K562 (cell line): Measurements from ENCODE around the gene POLD3. TPM values are rescaled to one million over a fixed set of nuclear protein-coding genes. Genes with fewer than 3 reads are reported as not detected.

ENCODE experiments used
- ATAC-seq: fragments of 200-7000 bp; cut with Tn5 transposase; 3 replicates; pipeline ENCODE4 v1.9.1; 2020; ENCODE audit warnings: moderate library complexity
- BruUV-seq: library from RNA; stranded (reverse); fragments of 400-500 nt; replicated peaks from 2 replicates; lab custom pipeline; 2021; lab: Mats Ljungman, UMichigan
- CTCF ChIA-PET: fragments of 300-600 bp; formaldehyde crosslinking; extraction: SDS; loops from one replicate; lab custom pipeline; 2021; ENCODE audit warnings: low intra/inter-chr PET ratio; lab: Yijun Ruan, JAX
- POLR2A ChIA-PET: fragments of 300-600, 350-650 bp; sonication (Branson Sonifier 250); formaldehyde crosslinking; extraction: SDS; loops from one replicate; lab custom pipeline; 2021; ENCODE audit warnings: antibody characterized with exemption, inconsistent platforms; lab: Yijun Ruan, JAX
- DNase-seq, 4 experiments: peaks; one replicate each; pipeline versions ENCODE4 v3.0.0 to v3.0.0-alpha.2; 2011 to 2018; ENCODE audit warnings: low spot score in 3 of 4, mixed read lengths in 3 of 4; ENCODE audit errors: extremely low read depth in 1 of 4
- FAIRE-seq: peaks from 2 replicates; lab custom pipeline; 2011; peaks lifted over from hg19 to GRCh38; lab: Jason Lieb, UNC
- H2AFZ ChIP-seq: 2 replicates; pipeline ENCODE4 v1.6.0; 2011; ENCODE audit warnings: low read depth, low read length, control low read depth, inconsistent platforms
- H3K27ac ChIP-seq: fragments of 200-600 bp; 3 replicates; pipeline ENCODE4 v1.8.0; 2011; ENCODE audit warnings: low read depth, mild to moderate bottlenecking, control low read depth, inconsistent platforms, low read length, moderate library complexity, mixed read lengths; ENCODE audit errors: extremely low read depth
- H3K27me3 ChIP-seq, 2 experiments: fragments of 300-600 bp in 1 of 2; 2 replicates in 1 of 2; 3 replicates in 1 of 2; pipeline versions ENCODE4 v1.6.0 to v1.8.0; 2011; ENCODE audit warnings: inconsistent platforms in 2 of 2, low read length in 2 of 2, mild to moderate bottlenecking in 1 of 2, mixed read lengths in 1 of 2, moderate library complexity in 1 of 2; ENCODE audit not compliant: control insufficient read depth in 2 of 2, insufficient read depth in 2 of 2
- H3K36me3 ChIP-seq: fragments of 300-600 bp; 3 replicates; pipeline ENCODE4 v1.8.0; 2011; ENCODE audit warnings: mild to moderate bottlenecking, low read length, inconsistent platforms; ENCODE audit not compliant: control insufficient read depth, insufficient read depth
- H3K4me1 ChIP-seq, 2 experiments: fragments of 200-600 bp in 1 of 2; replicated peaks in 1 of 2; 2 replicates in 1 of 2; 3 replicates in 1 of 2; pipeline versions ENCODE4 v1.5.1 to v1.8.0; 2011; ENCODE audit warnings: inconsistent platforms in 2 of 2, low read length in 2 of 2, mild to moderate bottlenecking in 1 of 2, mixed read lengths in 1 of 2, moderate library complexity in 1 of 2; ENCODE audit not compliant: control insufficient read depth in 2 of 2, insufficient read depth in 2 of 2
- H3K4me2 ChIP-seq: 2 replicates; pipeline ENCODE4 v1.6.1; 2011; ENCODE audit warnings: low read length, control low read depth, inconsistent platforms, mixed read lengths; ENCODE audit not compliant: insufficient read depth
- H3K4me3 ChIP-seq: fragments of 200-600 bp; sonication (generic), shearing (Covaris generic); 2 replicates; pipeline ENCODE4 v1.5.1; 2016; ENCODE audit warnings: control low read depth, inconsistent platforms
- H3K79me2 ChIP-seq: fragments of 200-600 bp; 3 replicates; pipeline ENCODE4 v1.8.0; 2011; ENCODE audit warnings: low read length, inconsistent platforms; ENCODE audit not compliant: control insufficient read depth, insufficient read depth
- H3K9ac ChIP-seq, 2 experiments: 2 replicates each; pipeline versions ENCODE4 v1.6.0 to v1.6.1; 2011; ENCODE audit warnings: low read depth in 2 of 2, low read length in 2 of 2, control low read depth in 1 of 2, inconsistent platforms in 1 of 2, mild to moderate bottlenecking in 1 of 2, mixed read lengths in 1 of 2; ENCODE audit not compliant: insufficient read depth in 1 of 2
- H3K9me1 ChIP-seq: one replicate; pipeline ENCODE4 v1.6.0; 2011; ENCODE audit warnings: inconsistent platforms, mild to moderate bottlenecking, low read length, moderate library complexity; ENCODE audit not compliant: control insufficient read depth, insufficient read depth
- H3K9me3 ChIP-seq: replicated peaks from 2 replicates; pipeline ENCODE4 v1.5.1; 2011; ENCODE audit warnings: low read depth, low read length, inconsistent platforms; ENCODE audit not compliant: control insufficient read depth, insufficient read depth
- H4K20me1 ChIP-seq: replicated peaks from 2 replicates; pipeline ENCODE4 v1.6.1; 2011; ENCODE audit warnings: low read length, inconsistent platforms, mixed read lengths; ENCODE audit not compliant: control insufficient read depth, insufficient read depth
- ELF1 ChIP-seq: fragments of 200-800 bp; sonication (Bioruptor generic); IDR thresholded peaks from 2 replicates; pipeline ENCODE4 v1.6.1; 2016; ENCODE audit warnings: missing genetic modification characterization, missing compliant biosample characterization
- HNRNPL ChIP-seq: fragments of 200-400 bp; formaldehyde crosslinking; IDR thresholded peaks from 2 replicates; pipeline ENCODE4 v1.6.1; 2017; ENCODE audit warnings: low read depth, mild to moderate bottlenecking, low read length
- PHF21A ChIP-seq: fragments of 450-650 bp; IDR thresholded peaks from 2 replicates; pipeline ENCODE4 v1.6.1; 2017; ENCODE audit warnings: low read depth, borderline replicate concordance
- PRMT5 ChIP-seq: sonication (generic); formaldehyde crosslinking; IDR thresholded peaks from 2 replicates; pipeline ENCODE4 v1.5.0; 2020; ENCODE audit warnings: missing genetic modification reagents
- XRCC4 ChIP-seq: IDR thresholded peaks from one replicate; pipeline ENCODE4 v1.6.1; 2011; ENCODE audit not compliant: insufficient read depth, insufficient read length; ENCODE audit errors: extremely low read depth
- ZNF354B ChIP-seq: fragments of 250-450 bp; sonication (Bioruptor Pico); IDR thresholded peaks from 2 replicates; pipeline ENCODE4 v1.4.0; 2020
- WGBS: fragments of 100-300 bp; shearing (Covaris generic); methylation state at CpG from one replicate; pipeline ENCODE4 v1.1.6; 2016; ENCODE audit warnings: low coverage, mixed read lengths; ENCODE audit not compliant: insufficient coverage; ENCODE audit errors: missing lambda C conversion rate; 5-methylcytosine and 5-hydroxymethylcytosine counted together
- in situ Hi-C: fragments of 300-500 bp; cut with MboI; formaldehyde crosslinking; loops from 4 replicates; pipeline ENCODE4 v1.15.0; 2018; ENCODE audit warnings: inconsistent platforms, mixed read lengths
- intact Hi-C: fragments of 100-400 bp; cut with micrococcal nuclease; formaldehyde crosslinking; loops from 2 replicates; pipeline ENCODE4 v1.14.2; 2022
- polyA plus RNA-seq, 8 experiments: library from polyadenylated mRNA; depleted of rRNA in 4 of 8; stranded (reverse) in 5 of 8; unstranded in 3 of 8; fragments of >200 nt; fragmentation: Nextera tagmentation in 2 of 8; fragmentation: Illumina TruSeq in 1 of 8; extraction: Ambion mirVana in 2 of 8; extraction: Trizol in 1 of 8; gene quantifications; 2 replicates each; pipeline versions ENCODE4 v1.2.1 to v1.2.3, GENCODE V29; 2011 to 2014; ENCODE audit warnings: inconsistent platforms in 1 of 8, missing spikeins in 1 of 8
- total RNA-seq, 7 experiments: library from RNA; depleted of rRNA in 6 of 7; stranded (reverse); fragments of >200 nt in 6 of 7; fragmentation: Illumina TruSeq in 2 of 7; extraction: Trizol in 2 of 7; gene quantifications; 2 replicates each; pipeline versions ENCODE4 v1.2.1 to v1.2.3, GENCODE V29; 2011 to 2021; ENCODE audit warnings: low replicate concordance in 1 of 7
- TF ChIP-seq, protein P1 (sequence below): sonication (generic); formaldehyde crosslinking; IDR thresholded peaks from 2 replicates; pipeline ENCODE4 v1.8.0; 2022; ENCODE audit warnings: mild to moderate bottlenecking, low read depth, missing genetic modification reagents
- TF ChIP-seq, protein P2 (sequence below): fragments of 250-450 bp; sonication (Bioruptor Pico); IDR thresholded peaks from 2 replicates; pipeline ENCODE4 v1.9.0; 2021; ENCODE audit warnings: mild to moderate bottlenecking, inconsistent platforms
- TF ChIP-seq, protein P3 (sequence below): fragments of 250-450 bp; sonication (Bioruptor Pico); IDR thresholded peaks from 2 replicates; pipeline ENCODE4 v1.5.0; 2021; ENCODE audit warnings: mild to moderate bottlenecking, borderline replicate concordance
- TF ChIP-seq, protein P4 (sequence below): IDR thresholded peaks from 2 replicates; pipeline ENCODE4 v1.6.1; 2012; ENCODE audit warnings: low read depth, low read length, improper control_type of control experiment, borderline replicate concordance
- TF ChIP-seq, protein P5 (sequence below): fragments of 450-650 bp; formaldehyde crosslinking; IDR thresholded peaks from 2 replicates; pipeline ENCODE4 v1.4.0; 2022; ENCODE audit warnings: mild to moderate bottlenecking, moderate library complexity

POLD3 gene
- total and polyA plus RNA-seq, 9 of the 15 experiments (the other 6 are each of a cell fraction or from before 2014, with no cell fraction given), result 10.6 to 40.1 (median 24.6) TPM

DNA sequence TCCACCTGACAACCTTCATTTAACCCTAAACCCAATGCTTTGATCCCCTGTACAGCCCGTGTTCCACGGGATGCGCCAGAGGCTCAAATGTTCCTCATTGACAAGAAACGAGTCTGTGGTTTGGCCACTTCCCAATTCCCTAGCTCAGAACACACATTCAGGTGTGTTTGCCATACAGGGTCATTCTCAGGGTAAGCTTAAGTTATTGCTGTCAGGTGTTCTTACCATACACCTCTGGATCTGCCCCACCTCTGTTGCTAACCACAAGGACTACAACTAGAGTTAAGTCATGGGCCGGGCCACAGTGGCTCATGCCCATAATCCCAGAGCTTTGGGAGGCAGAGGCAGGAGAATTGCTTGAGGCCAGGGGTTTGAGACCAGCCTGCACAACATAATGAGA is 45.6 kb upstream of the POLD3 start:
- DNase-seq (no peak), ATAC-seq (no peak), FAIRE-seq (no peak)
- Histone ChIP-seq H3K9me1 (no peaks in the 10 kb centered on the region), H3K27ac (no peak overlapping the region), H3K4me1 (no peaks in the 10 kb centered on the region), H3K4me3 (no peak overlapping the region), H3K9ac (no peak overlapping the region), H3K9me3 (peaks cover 5% of the 10 kb centered on the region; the same call in 1 of the 2 replicates), H3K79me2 (no peaks in the 10 kb centered on the region), H3K4me2 (no peak overlapping the region), H3K27me3 (peaks cover 12 to 29% of the 10 kb centered on the region in 2 experiments; a peak in 4 of 5 replicates), H3K36me3 (no peaks in the 10 kb centered on the region), H2AFZ (no peak overlapping the region), H4K20me1 (no peaks in the 10 kb centered on the region)
- intact Hi-C loops, result no loop called here
- 8% methylated on average over 5 of the region's 5 CpGs for WGBS
- POLR2A ChIA-PET, result no interaction called here
- TF ChIP-seq, protein P1, sequence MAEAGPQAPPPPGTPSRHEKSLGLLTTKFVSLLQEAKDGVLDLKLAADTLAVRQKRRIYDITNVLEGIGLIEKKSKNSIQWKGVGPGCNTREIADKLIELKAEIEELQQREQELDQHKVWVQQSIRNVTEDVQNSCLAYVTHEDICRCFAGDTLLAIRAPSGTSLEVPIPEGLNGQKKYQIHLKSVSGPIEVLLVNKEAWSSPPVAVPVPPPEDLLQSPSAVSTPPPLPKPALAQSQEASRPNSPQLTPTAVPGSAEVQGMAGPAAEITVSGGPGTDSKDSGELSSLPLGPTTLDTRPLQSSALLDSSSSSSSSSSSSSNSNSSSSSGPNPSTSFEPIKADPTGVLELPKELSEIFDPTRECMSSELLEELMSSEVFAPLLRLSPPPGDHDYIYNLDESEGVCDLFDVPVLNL (CRISPR knock-in tag), result no peak
- TF ChIP-seq ZNF354B (CRISPR knock-in tag) (no peak), ELF1 (tag) (no peak), HNRNPL (no peak), XRCC4 (no peak), PRMT5 (no peak), PHF21A (no peak)
- TF ChIP-seq, protein P2, sequence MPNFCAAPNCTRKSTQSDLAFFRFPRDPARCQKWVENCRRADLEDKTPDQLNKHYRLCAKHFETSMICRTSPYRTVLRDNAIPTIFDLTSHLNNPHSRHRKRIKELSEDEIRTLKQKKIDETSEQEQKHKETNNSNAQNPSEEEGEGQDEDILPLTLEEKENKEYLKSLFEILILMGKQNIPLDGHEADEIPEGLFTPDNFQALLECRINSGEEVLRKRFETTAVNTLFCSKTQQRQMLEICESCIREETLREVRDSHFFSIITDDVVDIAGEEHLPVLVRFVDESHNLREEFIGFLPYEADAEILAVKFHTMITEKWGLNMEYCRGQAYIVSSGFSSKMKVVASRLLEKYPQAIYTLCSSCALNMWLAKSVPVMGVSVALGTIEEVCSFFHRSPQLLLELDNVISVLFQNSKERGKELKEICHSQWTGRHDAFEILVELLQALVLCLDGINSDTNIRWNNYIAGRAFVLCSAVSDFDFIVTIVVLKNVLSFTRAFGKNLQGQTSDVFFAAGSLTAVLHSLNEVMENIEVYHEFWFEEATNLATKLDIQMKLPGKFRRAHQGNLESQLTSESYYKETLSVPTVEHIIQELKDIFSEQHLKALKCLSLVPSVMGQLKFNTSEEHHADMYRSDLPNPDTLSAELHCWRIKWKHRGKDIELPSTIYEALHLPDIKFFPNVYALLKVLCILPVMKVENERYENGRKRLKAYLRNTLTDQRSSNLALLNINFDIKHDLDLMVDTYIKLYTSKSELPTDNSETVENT (CRISPR knock-in tag), result no peak
- TF ChIP-seq, protein P3, sequence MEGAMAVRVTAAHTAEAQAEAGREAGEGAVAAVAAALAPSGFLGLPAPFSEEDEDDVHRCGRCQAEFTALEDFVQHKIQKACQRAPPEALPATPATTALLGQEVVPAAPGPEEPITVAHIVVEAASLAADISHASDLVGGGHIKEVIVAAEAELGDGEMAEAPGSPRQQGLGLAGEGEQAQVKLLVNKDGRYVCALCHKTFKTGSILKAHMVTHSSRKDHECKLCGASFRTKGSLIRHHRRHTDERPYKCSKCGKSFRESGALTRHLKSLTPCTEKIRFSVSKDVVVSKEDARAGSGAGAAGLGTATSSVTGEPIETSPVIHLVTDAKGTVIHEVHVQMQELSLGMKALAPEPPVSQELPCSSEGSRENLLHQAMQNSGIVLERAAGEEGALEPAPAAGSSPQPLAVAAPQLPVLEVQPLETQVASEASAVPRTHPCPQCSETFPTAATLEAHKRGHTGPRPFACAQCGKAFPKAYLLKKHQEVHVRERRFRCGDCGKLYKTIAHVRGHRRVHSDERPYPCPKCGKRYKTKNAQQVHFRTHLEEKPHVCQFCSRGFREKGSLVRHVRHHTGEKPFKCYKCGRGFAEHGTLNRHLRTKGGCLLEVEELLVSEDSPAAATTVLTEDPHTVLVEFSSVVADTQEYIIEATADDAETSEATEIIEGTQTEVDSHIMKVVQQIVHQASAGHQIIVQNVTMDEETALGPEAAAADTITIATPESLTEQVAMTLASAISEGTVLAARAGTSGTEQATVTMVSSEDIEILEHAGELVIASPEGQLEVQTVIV (CRISPR knock-in tag), result no peak
- TF ChIP-seq, protein P4, sequence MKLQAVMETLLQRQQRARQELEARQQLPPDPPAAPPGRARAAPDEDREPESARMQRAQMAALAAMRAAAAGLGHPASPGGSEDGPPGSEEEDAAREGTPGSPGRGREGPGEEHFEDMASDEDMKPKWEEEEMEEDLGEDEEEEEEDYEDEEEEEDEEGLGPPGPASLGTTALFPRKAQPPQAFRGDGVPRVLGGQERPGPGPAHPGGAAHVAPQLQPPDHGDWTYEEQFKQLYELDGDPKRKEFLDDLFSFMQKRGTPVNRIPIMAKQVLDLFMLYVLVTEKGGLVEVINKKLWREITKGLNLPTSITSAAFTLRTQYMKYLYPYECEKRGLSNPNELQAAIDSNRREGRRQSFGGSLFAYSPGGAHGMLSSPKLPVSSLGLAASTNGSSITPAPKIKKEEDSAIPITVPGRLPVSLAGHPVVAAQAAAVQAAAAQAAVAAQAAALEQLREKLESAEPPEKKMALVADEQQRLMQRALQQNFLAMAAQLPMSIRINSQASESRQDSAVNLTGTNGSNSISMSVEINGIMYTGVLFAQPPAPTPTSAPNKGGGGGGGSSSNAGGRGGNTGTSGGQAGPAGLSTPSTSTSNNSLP, result no peak
- TF ChIP-seq, protein P5, sequence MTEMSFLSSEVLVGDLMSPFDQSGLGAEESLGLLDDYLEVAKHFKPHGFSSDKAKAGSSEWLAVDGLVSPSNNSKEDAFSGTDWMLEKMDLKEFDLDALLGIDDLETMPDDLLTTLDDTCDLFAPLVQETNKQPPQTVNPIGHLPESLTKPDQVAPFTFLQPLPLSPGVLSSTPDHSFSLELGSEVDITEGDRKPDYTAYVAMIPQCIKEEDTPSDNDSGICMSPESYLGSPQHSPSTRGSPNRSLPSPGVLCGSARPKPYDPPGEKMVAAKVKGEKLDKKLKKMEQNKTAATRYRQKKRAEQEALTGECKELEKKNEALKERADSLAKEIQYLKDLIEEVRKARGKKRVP (CRISPR knock-in tag), result no peak
- in situ Hi-C loops, result no loop called here
- BruUV-seq, result no TSS peak
- CTCF ChIA-PET, result no interaction called here
